ENCODE measurements around the gene MARCHF9.
"Not testable (repeated sequence)": the region's sequence is repeated elsewhere in the genome, so short reads cannot be mapped to it uniquely, and the experiment has no call there.

The MARCHF9 gene

GRCh38 chr12:57769594-57769993 lies 14.7 kb downstream of the MARCHF9 start:
- DNase-seq (ENCODE audit: low read depth in 2 of 2) = no peak

- no peak for DNase-seq (ENCODE audit: low read depth in 2 of 2)
These were observed 15.8 kb downstream of the MARCHF9 start for GRCh38 chr12:57770734-57771133.

GRCh38 chr12:57771236-57771872 lies 16.5 kb downstream of the MARCHF9 start:
- DNase-seq (ENCODE audit: low read depth in 2 of 2) = peak; percentile 74 to 82

- peak; percentile 85 to 90 for DNase-seq (ENCODE audit: low read depth in 2 of 2)
These were observed 17.0 kb downstream of the MARCHF9 start, which contains the start of gene METTL1 for GRCh38 chr12:57771873-57772428. METTL1 (minus strand) TSS chr12:57772105; CDS start chr12:57772083, 22 bp downstream.

- DNase-seq (ENCODE audit: low read depth in 2 of 2) = no peak
These were observed 17.8 kb downstream of the MARCHF9 start, which contains the start of gene EEF1AKMT3 for GRCh38 chr12:57772429-57773322. EEF1AKMT3 (plus strand) TSS chr12:57772614; CDS start chr12:57772725, 111 bp downstream.

GRCh38 chr12:57774634-57775033 lies 19.7 kb downstream of the MARCHF9 start:
- DNase-seq (ENCODE audit: low read depth in 2 of 2) = not testable (repeated sequence)

GRCh38 chr12:57775044-57775443 lies 20.1 kb downstream of the MARCHF9 start:
- no peak for DNase-seq (ENCODE audit: low read depth in 2 of 2)

- DNase-seq (ENCODE audit: low read depth in 2 of 2) = no peak
These were observed 20.8 kb downstream of the MARCHF9 start for GRCh38 chr12:57775563-57776246.

GRCh38 chr12:57776247-57776587 lies 21.3 kb downstream of the MARCHF9 start:
- no peak for DNase-seq (ENCODE audit: low read depth in 2 of 2)

- DNase-seq (ENCODE audit: low read depth in 2 of 2) = no peak
These were observed 22.5 kb downstream of the MARCHF9 start for GRCh38 chr12:57777367-57777766.

- no peak for DNase-seq (ENCODE audit: low read depth in 2 of 2)
These were observed 23.0 kb downstream of the MARCHF9 start for GRCh38 chr12:57777911-57778310.

GRCh38 chr12:57779736-57780135 lies 24.8 kb downstream of the MARCHF9 start:
- no peak for DNase-seq (ENCODE audit: low read depth in 2 of 2)

GRCh38 chr12:57780284-57780897 lies 25.5 kb downstream of the MARCHF9 start:
- DNase-seq (ENCODE audit: low read depth in 2 of 2) = no peak

GRCh38 chr12:57781244-57781643 lies 26.3 kb downstream of the MARCHF9 start:
- DNase-seq (ENCODE audit: low read depth in 2 of 2) = no peak

- no peak for DNase-seq (ENCODE audit: low read depth in 2 of 2)
These were observed 26.9 kb downstream of the MARCHF9 start for GRCh38 chr12:57781801-57782200.

GRCh38 chr12:57782243-57782607 lies 27.3 kb downstream of the MARCHF9 start:
- no peak for DNase-seq (ENCODE audit: low read depth in 2 of 2)

- peak; percentile 90 to 91 for DNase-seq (ENCODE audit: low read depth in 2 of 2)
These were observed 27.9 kb downstream of the MARCHF9 start, which contains the start of gene TSFM for GRCh38 chr12:57782608-57783465. TSFM (plus strand) TSS chr12:57782787; CDS start chr12:57782802, 15 bp downstream.

GRCh38 chr12:57783466-57783801 lies 28.5 kb downstream of the MARCHF9 start:
- DNase-seq (ENCODE audit: low read depth in 2 of 2) = no peak

- no peak for DNase-seq (ENCODE audit: low read depth in 2 of 2)
These were observed 29.0 kb downstream of the MARCHF9 start for GRCh38 chr12:57783861-57784260.

GRCh38 chr12:57793920-57794319 lies 39.0 kb downstream of the MARCHF9 start:
- DNase-seq (ENCODE audit: low read depth in 2 of 2) = no peak

GRCh38 chr12:57795354-57795753 lies 40.5 kb downstream of the MARCHF9 start:
- DNase-seq (ENCODE audit: low read depth in 2 of 2) = no peak

All from activated CD8-positive, alpha-beta memory T cell treated with anti-CD3 and anti-CD28 coated beads for 4 hours (primary cell).